Measurements from ENCODE around the gene ZNRF3.

Gene ZNRF3

DNA sequence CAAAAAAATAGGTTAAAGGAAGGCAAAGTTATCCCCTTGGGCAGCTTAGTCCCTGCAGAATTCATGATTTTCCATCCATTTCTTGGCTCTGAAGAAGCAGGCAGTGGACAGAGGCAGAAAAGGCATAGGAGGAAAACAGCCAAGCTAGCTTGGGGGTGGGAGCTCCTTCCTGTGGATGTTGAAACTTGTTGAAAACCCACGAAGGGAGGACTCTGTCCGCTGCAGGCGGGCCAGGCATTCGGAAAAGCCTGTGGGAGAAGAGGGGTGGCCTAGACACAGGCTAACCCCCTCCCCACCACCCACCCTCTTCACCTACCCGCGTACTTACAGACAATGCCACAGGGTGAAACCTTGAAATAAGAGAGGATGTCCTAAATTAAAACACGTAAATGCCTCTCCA, 106.1 kb downstream of the ZNRF3 start:
- ChIA-PET POLR2A (no interaction called here), CTCF (no interaction called here)
- no peak for DNase-seq (ENCODE audit: low read depth, low spot score)
- H3K4me3 ChIP-seq (ENCODE audit: low read depth, low read length) = no peak overlapping the region
- TF ChIP-seq, protein P1, sequence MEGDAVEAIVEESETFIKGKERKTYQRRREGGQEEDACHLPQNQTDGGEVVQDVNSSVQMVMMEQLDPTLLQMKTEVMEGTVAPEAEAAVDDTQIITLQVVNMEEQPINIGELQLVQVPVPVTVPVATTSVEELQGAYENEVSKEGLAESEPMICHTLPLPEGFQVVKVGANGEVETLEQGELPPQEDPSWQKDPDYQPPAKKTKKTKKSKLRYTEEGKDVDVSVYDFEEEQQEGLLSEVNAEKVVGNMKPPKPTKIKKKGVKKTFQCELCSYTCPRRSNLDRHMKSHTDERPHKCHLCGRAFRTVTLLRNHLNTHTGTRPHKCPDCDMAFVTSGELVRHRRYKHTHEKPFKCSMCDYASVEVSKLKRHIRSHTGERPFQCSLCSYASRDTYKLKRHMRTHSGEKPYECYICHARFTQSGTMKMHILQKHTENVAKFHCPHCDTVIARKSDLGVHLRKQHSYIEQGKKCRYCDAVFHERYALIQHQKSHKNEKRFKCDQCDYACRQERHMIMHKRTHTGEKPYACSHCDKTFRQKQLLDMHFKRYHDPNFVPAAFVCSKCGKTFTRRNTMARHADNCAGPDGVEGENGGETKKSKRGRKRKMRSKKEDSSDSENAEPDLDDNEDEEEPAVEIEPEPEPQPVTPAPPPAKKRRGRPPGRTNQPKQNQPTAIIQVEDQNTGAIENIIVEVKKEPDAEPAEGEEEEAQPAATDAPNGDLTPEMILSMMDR (IDR thresholded peaks at IDR 0.05; ENCODE audit: insufficient read depth, low read length, missing control alignments) = no peak

DNA sequence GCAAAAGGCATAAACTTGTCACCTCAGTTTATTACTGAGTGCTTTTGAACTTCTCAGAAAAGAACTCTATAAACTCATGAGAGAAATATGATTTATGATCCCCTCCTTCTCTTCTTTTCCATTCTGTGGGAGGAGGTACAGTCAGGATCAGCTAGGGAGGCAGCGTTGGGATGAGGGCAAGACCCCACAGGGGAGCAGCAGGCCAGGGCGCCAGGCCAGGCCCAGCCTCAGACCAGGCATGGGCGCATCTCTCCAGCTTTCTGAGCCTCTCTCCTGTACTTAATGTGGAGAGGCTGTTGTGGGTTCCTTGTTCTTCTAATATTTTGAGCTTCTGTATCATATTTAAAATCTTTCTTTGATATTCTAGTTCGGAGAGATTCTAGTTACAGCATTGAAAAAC, 106.5 kb downstream of the ZNRF3 start:
- TF ChIP-seq, protein P1 (IDR thresholded peaks at IDR 0.05; ENCODE audit: insufficient read depth, low read length, missing control alignments) = no peak
- no peak overlapping the region for H3K4me3 ChIP-seq (ENCODE audit: low read depth, low read length)
- DNase-seq (ENCODE audit: low read depth, low spot score) = no peak
- ChIA-PET CTCF (interaction anchor here (2.0 kb wide), 1 partner anchor 50 kb away, joined by 6 read pairs; no protein-coding TSS in a partner anchor), POLR2A (no interaction called here)

DNA sequence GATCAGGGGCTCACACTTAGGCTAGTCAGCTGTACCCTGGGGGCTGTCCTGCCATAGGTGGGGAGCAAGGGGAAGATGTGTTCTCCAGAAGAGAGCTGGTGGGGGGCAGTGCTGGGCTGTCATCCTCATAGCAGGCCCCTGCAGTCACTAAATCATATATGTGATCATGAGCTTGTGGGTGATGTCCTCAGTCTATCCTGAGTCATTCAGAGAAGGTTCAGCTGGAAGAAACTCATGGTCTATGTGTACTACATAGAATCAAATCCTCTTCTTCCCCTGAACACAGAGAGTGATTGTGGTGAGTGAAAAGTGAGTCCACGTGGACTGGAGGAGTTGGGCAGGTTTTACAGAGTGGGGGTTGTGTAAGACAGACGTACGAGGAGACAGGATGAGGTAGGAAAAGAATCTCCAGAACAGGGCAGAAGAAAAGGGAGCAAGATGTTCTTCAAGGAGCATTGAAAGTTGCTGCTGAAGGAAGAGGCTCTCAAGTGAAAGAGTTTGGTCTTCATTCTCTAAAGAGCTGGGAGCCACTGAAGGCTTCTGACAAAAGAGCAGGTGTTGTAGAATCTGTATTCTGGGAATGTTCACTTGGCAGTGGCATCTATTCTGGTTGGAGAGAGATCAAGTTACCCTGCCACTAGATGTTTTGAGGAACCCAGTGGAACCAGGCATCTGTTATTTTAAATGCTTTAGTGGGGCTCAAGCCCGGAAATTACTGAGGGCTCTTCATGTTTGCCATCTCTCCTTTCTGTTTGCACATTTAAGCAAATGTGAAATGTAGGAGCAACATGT, 109.4 kb downstream of the ZNRF3 start:
- DNase-seq (ENCODE audit: low read depth, low spot score) = no peak
- ChIA-PET CTCF (no interaction called here), POLR2A (no interaction called here)
- H3K4me3 ChIP-seq (ENCODE audit: low read depth, low read length) = no peak overlapping the region
- TF ChIP-seq, protein P1 (IDR thresholded peaks at IDR 0.05; ENCODE audit: insufficient read depth, low read length, missing control alignments) = no peak

DNA sequence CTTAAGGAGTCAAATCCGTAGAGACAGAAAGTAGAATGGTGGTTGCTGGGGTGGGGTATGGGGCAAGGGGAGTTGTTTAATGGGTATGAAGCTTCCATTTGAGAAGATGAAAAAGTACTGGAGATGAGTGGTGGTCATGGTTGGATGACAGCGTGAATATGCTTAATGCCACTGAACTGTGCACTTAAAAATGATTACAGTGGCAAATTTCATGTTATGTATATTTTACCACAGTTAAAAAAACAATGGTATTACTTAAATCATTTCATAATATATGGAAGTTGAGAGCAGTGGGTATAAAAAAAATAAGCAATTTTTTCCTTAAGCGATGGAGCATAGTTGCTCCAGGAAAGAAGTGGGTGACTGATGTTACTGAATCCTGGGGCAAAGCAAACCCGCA, 111.2 kb downstream of the ZNRF3 start:
- CTCF ChIA-PET = no interaction called here
- POLR2A ChIA-PET = no interaction called here
- TF ChIP-seq, protein P1 (IDR thresholded peaks at IDR 0.05; ENCODE audit: insufficient read depth, low read length, missing control alignments) = no peak
- H3K4me3 ChIP-seq (ENCODE audit: low read depth, low read length) = no peak overlapping the region
- no peak for DNase-seq (ENCODE audit: low read depth, low spot score)

DNA sequence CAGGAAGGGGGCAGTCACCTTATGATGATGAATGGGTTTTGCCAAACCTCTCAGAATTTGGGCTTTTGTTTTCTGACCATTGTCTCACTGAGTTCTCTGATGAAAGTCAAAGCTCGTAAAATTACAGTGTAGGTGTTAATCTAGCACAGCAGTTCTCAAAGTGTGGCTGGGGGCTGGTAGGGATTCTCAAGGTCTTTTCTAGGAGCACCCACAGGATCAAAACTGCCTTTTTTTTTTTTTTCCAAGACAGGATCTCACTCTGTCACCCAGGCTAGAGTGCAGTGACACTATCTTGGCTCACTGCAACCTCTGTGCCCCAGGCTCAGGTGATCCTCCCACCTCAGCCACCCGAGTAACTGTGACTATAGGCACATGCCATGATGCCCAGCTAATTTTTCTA, 112.2 kb downstream of the ZNRF3 start:
- TF ChIP-seq, protein P1 (IDR thresholded peaks at IDR 0.05; ENCODE audit: insufficient read depth, low read length, missing control alignments) = no peak
- no peak overlapping the region for H3K4me3 ChIP-seq (ENCODE audit: low read depth, low read length)
- no peak for DNase-seq (ENCODE audit: low read depth, low spot score)
- CTCF ChIA-PET = no interaction called here
- POLR2A ChIA-PET = no interaction called here

DNA sequence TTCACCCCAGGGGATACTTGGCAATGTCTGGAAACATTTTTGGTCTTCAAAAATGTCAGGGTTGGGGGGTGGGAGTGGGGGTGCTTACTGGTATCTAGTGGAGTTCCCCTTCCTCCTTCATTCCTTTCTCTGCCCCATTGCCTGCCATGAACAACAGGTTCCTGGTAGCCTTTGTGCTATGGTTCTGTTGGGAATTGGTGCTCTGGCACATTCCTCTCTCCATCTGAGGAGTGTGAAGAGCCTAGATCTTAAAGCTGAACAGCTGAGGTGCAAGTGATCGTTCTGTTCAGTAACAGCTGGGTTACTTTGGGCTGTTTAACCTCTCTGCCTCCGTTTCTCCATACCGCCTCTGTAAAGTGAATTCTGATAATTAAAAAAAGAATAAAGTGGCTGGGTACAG, 114.0 kb downstream of the ZNRF3 start:
- CTCF ChIA-PET = no interaction called here
- TF ChIP-seq, protein P1 (IDR thresholded peaks at IDR 0.05; ENCODE audit: insufficient read depth, low read length, missing control alignments) = no peak
- no peak for DNase-seq (ENCODE audit: low read depth, low spot score)
- H3K4me3 ChIP-seq (ENCODE audit: low read depth, low read length) = no peak overlapping the region
- POLR2A ChIA-PET = no interaction called here
